ENCODE data around the gene IGSF9B.

IGSF9B gene

DNA sequence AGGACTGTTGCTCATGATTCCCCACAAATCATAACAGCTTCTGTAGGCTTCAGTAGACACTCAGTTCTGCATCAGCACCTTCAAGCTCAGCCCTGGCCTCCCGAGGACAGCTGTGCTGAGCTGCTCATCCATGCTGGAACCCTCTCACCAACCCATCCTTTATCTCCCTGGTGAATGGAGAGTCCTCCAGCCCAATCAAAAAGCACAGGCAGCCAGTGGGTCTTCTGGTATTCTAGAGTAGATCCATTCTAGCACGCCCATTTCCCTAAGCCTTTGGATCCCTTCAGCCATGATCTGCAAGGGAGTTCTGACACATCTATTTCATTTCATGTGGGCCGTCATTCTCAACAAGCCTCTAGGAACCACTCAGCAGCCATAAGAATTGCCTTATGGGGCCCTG, 66.9 kb downstream of the IGSF9B start:
- Histone ChIP-seq H3K27ac (no peak overlapping the region), H3K4me3 (no peak overlapping the region)
- TF ChIP-seq, protein P1, sequence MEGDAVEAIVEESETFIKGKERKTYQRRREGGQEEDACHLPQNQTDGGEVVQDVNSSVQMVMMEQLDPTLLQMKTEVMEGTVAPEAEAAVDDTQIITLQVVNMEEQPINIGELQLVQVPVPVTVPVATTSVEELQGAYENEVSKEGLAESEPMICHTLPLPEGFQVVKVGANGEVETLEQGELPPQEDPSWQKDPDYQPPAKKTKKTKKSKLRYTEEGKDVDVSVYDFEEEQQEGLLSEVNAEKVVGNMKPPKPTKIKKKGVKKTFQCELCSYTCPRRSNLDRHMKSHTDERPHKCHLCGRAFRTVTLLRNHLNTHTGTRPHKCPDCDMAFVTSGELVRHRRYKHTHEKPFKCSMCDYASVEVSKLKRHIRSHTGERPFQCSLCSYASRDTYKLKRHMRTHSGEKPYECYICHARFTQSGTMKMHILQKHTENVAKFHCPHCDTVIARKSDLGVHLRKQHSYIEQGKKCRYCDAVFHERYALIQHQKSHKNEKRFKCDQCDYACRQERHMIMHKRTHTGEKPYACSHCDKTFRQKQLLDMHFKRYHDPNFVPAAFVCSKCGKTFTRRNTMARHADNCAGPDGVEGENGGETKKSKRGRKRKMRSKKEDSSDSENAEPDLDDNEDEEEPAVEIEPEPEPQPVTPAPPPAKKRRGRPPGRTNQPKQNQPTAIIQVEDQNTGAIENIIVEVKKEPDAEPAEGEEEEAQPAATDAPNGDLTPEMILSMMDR (IDR thresholded peaks at IDR 0.05) = no peak
- peak; percentile 36 for DNase-seq (ENCODE audit: low spot score)

DNA sequence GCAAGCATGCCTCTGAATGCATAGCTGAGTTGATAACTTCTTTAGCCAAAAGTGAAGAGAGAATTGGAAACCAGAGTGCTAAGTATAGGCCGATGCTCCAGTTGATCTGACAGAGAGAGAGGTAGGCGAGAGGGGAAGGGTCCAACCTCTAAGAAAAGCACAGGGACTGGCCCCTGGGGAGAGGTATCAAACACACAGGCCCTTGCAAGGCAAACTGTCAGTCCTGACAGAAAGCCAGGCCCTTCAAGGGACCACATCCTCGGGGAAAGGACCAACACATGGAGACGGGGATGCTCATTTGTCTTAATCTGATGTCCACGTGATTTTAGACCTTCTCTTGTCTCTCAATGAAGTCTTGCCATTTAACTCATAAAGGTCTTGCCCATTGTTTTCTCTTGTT, 67.6 kb downstream of the IGSF9B start:
- no peak overlapping the region for H3K27ac ChIP-seq
- TF ChIP-seq, protein P1 (IDR thresholded peaks at IDR 0.05) = no peak
- no peak for DNase-seq (ENCODE audit: low spot score)
- H3K4me3 ChIP-seq = no peak overlapping the region

DNA sequence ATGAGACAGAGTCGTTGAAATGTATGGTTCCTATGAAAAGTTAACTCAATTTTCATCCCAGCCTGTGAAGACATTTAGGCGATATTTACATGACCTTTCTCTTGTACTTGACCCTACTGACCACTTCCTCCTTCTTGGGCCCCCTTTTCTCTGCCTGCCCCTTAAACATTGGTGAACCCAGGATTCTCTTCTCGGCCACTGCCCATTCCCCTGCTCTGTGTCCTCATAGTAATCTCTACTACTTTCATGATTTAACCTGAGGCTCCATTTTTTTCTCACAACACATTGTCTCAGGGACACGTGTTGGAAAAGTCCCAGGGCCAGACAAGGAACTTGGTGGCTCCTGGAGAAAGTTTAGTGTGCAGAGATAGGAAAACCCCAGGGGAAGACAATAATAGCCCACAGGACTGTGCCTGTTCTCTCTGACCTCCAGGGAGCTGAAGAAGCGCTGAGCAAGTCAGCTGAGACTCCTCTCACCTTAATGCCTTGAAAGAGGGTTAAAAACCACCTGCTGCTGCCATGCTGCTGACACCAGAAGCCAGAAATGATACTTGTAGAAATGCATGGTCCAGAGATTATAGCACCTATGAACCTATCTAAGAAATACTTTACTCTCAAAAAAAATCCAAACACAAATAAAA, 69.0 kb downstream of the IGSF9B start:
- TF ChIP-seq, protein P1 (IDR thresholded peaks at IDR 0.05) = no peak
- H3K27ac ChIP-seq = no peak overlapping the region
- DNase-seq (ENCODE audit: low spot score) = no peak
- no peak overlapping the region for H3K4me3 ChIP-seq

DNA sequence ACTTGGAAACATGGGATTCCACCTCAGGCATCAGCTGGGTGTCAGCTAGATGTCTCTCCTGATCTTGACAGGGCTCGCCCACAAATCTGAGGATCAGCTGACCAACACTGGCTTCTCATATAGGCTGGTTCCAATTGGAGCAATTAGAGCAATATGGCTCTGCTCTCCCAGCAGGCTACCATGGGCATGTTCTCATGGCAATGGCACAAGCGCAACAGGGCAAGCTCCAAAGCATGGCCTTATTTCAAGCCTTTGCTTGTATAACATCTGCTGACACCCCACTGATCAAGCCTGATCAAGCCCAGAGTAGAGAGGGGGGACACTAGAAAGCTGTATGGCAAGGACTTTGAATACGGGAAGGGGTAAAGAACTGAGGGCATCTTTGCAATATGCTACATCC, 70.7 kb downstream of the IGSF9B start:
- TF ChIP-seq, protein P1 (IDR thresholded peaks at IDR 0.05) = no peak
- DNase-seq (ENCODE audit: low spot score) = peak; percentile 38
- no peak overlapping the region for H3K4me3 ChIP-seq
- H3K27ac ChIP-seq = no peak overlapping the region

DNA sequence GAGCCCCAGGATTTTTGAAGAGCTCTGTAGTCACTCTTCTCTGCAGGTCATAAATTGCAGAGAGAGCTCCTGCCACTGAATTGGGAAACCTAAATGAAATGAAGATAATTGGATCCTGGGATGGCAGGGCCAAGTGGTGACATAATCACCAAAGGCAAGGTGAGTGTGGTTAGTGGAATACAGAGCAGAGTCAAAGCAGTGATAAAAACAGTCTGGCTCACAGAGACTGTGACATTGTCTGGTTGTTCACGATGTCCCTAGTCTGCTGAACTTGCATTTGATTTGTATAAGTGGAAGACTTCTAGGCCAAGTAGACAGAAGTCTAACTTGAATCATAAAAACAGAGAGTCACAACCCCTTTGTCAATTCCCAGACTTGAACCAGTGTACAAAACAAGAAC, 84.6 kb downstream of the IGSF9B start:
- DNase-seq (ENCODE audit: low spot score) = no peak
- H3K27ac ChIP-seq = no peak overlapping the region
- H3K4me3 ChIP-seq = no peak overlapping the region
- TF ChIP-seq, protein P1 (IDR thresholded peaks at IDR 0.05) = no peak

DNA sequence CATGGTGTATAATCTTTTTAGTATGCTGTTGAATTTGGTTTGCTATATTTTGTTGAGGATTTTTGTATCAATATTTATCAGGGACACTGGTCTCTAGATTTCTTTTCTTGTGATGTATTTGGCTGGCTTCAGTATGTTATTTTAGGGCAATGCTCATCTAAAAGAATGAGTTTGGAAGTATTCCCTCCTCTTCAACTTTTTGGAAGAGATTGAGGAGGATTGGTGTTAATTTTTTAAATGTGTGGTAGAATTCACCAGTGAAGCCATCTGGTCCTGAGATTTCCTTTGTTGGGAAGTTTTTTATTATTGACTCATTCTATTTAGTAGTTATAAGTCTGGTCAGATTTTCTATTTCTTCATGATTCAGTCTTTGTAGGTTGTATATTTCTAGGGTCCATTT, 89.3 kb downstream of the IGSF9B start:
- no peak overlapping the region for H3K4me3 ChIP-seq
- TF ChIP-seq, protein P1 (IDR thresholded peaks at IDR 0.05) = no peak
- no peak for DNase-seq (ENCODE audit: low spot score)
- no peak overlapping the region for H3K27ac ChIP-seq

DNA sequence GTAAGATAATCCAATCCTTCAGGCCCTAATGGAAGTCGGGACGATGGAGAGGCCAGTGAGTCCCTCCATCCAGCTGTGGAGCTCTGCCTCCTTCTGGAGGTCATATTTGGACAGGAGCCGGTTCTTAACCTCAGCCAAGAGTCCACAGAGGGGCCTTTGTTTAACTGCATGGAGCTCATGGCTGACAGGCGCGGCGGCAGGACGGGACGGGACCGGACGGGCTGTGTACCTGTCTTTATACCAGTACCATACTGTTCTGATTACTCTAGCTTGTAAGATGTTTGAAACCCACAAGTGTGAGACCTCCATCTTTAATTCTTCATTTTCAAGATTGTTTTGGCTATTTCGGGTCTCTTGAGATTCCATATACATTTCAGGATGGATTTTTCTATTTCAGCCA, 91.3 kb downstream of the IGSF9B start:
- TF ChIP-seq, protein P1 (IDR thresholded peaks at IDR 0.05) = no peak
- no peak overlapping the region for H3K4me3 ChIP-seq
- DNase-seq (ENCODE audit: low spot score) = no peak
- H3K27ac ChIP-seq = no peak overlapping the region
